HK-2 (cell line): ENCODE results near the gene VCL.
A peak's percentile ranks its signal among the peaks of the same experiment; 100 is the strongest.
"Not testable (repeated sequence)": the region's sequence is repeated elsewhere in the genome, so short reads cannot be mapped to it uniquely, and the experiment has no call there.

Experiments
- DNase-seq: peaks from one replicate; pipeline ENCODE4 v3.0.0-alpha.2; 2018; ENCODE audit not compliant: unreplicated experiment

Gene VCL

GRCh38 chr10:74006269-74006668 is 8.4 kb downstream of the VCL start:
- no peak for DNase-seq

GRCh38 chr10:74008212-74008731 is 10.4 kb downstream of the VCL start:
- no peak for DNase-seq

- DNase-seq, result no peak
Measured at GRCh38 chr10:74011017-74011416, 13.1 kb downstream of the VCL start.

- DNase-seq, result peak; percentile 46
Measured at GRCh38 chr10:74011770-74012169, 13.9 kb downstream of the VCL start.

- no peak for DNase-seq
Measured at GRCh38 chr10:74012480-74012879, 14.6 kb downstream of the VCL start.

- no peak for DNase-seq
Measured at GRCh38 chr10:74013004-74013403, 15.1 kb downstream of the VCL start.

- DNase-seq, result not testable (repeated sequence)
Measured at GRCh38 chr10:74014574-74014973, 16.7 kb downstream of the VCL start.

GRCh38 chr10:74018241-74018640 is 20.3 kb downstream of the VCL start:
- no peak for DNase-seq

- DNase-seq, result no peak
Measured at GRCh38 chr10:74021248-74022055, 23.5 kb downstream of the VCL start.

- DNase-seq, result no peak
Measured at GRCh38 chr10:74022926-74023629, 25.2 kb downstream of the VCL start.

GRCh38 chr10:74024600-74024999 is 26.7 kb downstream of the VCL start:
- DNase-seq, result no peak

GRCh38 chr10:74025380-74025978 is 27.6 kb downstream of the VCL start:
- no peak for DNase-seq

GRCh38 chr10:74026428-74027015 is 28.6 kb downstream of the VCL start:
- DNase-seq, result no peak

- DNase-seq, result no peak
Measured at GRCh38 chr10:74027702-74028101, 29.8 kb downstream of the VCL start.

- DNase-seq, result no peak
Measured at GRCh38 chr10:74029943-74030342, 32.0 kb downstream of the VCL start.

GRCh38 chr10:74032208-74032607 is 34.3 kb downstream of the VCL start:
- DNase-seq, result not testable (repeated sequence)

- DNase-seq, result no peak
Measured at GRCh38 chr10:74032900-74033655, 35.2 kb downstream of the VCL start.

- no peak for DNase-seq
Measured at GRCh38 chr10:74033702-74034101, 35.8 kb downstream of the VCL start.

GRCh38 chr10:74034301-74034700 is 36.4 kb downstream of the VCL start:
- DNase-seq, result no peak

GRCh38 chr10:74035303-74035702 is 37.4 kb downstream of the VCL start:
- DNase-seq, result no peak

- no peak for DNase-seq
Measured at GRCh38 chr10:74036474-74036873, 38.6 kb downstream of the VCL start.
